Subcutaneous abdominal adipose tissue (tissue), 5 donors: ENCODE measurements around the gene LRBA.

Experiments used
- H3K27ac ChIP-seq: one replicate; pipeline ENCODE4 v1.7.0; 2013; ENCODE audit warnings: low read depth, mild to moderate bottlenecking, inconsistent platforms, low read length, moderate library complexity
- H3K27me3 ChIP-seq, 5 donors: one replicate each; pipeline ENCODE4 v1.7.0; 2013; ENCODE audit warnings: low read length in 5 of 5, inconsistent platforms in 1 of 5; ENCODE audit not compliant: control insufficient read depth in 5 of 5, insufficient read depth in 4 of 5
- H3K36me3 ChIP-seq, 5 donors: one replicate each; pipeline ENCODE4 v1.7.0; 2013; ENCODE audit warnings: low read length in 5 of 5; ENCODE audit not compliant: control insufficient read depth in 5 of 5, insufficient read depth in 5 of 5
- H3K4me1 ChIP-seq, 5 donors: one replicate each; pipeline ENCODE4 v1.7.0; 2013; ENCODE audit warnings: low read length in 5 of 5, mild to moderate bottlenecking in 3 of 5, moderate library complexity in 1 of 5; ENCODE audit not compliant: control insufficient read depth in 5 of 5, insufficient read depth in 5 of 5
- H3K4me3 ChIP-seq, 5 donors: one replicate each; pipeline ENCODE4 v1.7.0; 2013; ENCODE audit warnings: low read length in 5 of 5, low read depth in 1 of 5
- H3K9ac ChIP-seq, 5 donors: one replicate each; pipeline ENCODE4 v1.7.0; 2013; ENCODE audit warnings: low read length in 5 of 5, mild to moderate bottlenecking in 4 of 5, moderate library complexity in 3 of 5
- H3K9me3 ChIP-seq, 5 donors: one replicate each; pipeline ENCODE4 v1.7.0; 2013; ENCODE audit warnings: low read length in 5 of 5; ENCODE audit not compliant: control insufficient read depth in 5 of 5
- donor health status: healthy.
- donor health status: healthy.
- donor health status: healthy.
- donor health status: healthy.
- donor health status: healthy.

The LRBA gene

GRCh38 chr4:150650751-150651150, 364.3 kb downstream of the LRBA start:
- Histone ChIP-seq H3K9me3 (no peaks in the 10 kb centered on the region), H3K4me3 (no peak overlapping the region), H3K27ac (no peak overlapping the region), H3K9ac (no peak overlapping the region), H3K4me1 (no peaks in the 10 kb centered on the region), H3K36me3 (no peaks in the 10 kb centered on the region), H3K27me3 (no peaks in the 10 kb centered on the region)

- no peaks in the 10 kb centered on the region for H3K27me3 ChIP-seq
- no peak overlapping the region for H3K4me3 ChIP-seq
- no peaks in the 10 kb centered on the region for H3K9me3 ChIP-seq
These were observed 367.0 kb downstream of the LRBA start for GRCh38 chr4:150648123-150648522.

GRCh38 chr4:150647008-150647407, 368.1 kb downstream of the LRBA start:
- Histone ChIP-seq H3K9ac (no peak overlapping the region), H3K4me3 (no peak overlapping the region), H3K27ac (no peak overlapping the region), H3K36me3 (no peaks in the 10 kb centered on the region), H3K27me3 (no peaks in the 10 kb centered on the region), H3K4me1 (no peaks in the 10 kb centered on the region), H3K9me3 (no peaks in the 10 kb centered on the region)

More at GRCh38 chr4:150648123-150648522, 367.0 kb downstream of the LRBA start:
- Histone ChIP-seq H3K9ac (no peak overlapping the region), H3K27ac (no peak overlapping the region), H3K36me3 (no peaks in the 10 kb centered on the region), H3K4me1 (no peaks in the 10 kb centered on the region)

- Histone ChIP-seq H3K27me3 (no peaks in the 10 kb centered on the region), H3K9me3 (peaks cover 0 to 6% (median 0%) of the 10 kb centered on the region in 5 donors), H3K27ac (no peak overlapping the region), H3K36me3 (no peaks in the 10 kb centered on the region), H3K9ac (no peak overlapping the region), H3K4me3 (no peak overlapping the region), H3K4me1 (no peaks in the 10 kb centered on the region)
These were observed 373.5 kb downstream of the LRBA start for GRCh38 chr4:150641612-150642011.

GRCh38 chr4:150632639-150633038, 382.4 kb downstream of the LRBA start:
- no peaks in the 10 kb centered on the region for H3K36me3 ChIP-seq
- no peaks in the 10 kb centered on the region for H3K4me1 ChIP-seq
- H3K9me3 ChIP-seq = peaks cover 0 to 15% (median 3%) of the 10 kb centered on the region in 5 donors
- no peaks in the 10 kb centered on the region for H3K27me3 ChIP-seq
- no peak overlapping the region for H3K27ac ChIP-seq
- H3K4me3 ChIP-seq = no peak overlapping the region
- H3K9ac ChIP-seq = no peak overlapping the region

GRCh38 chr4:150628073-150628472, 387.0 kb downstream of the LRBA start:
- peaks cover 0 to 7% (median 3%) of the 10 kb centered on the region in 5 donors for H3K9me3 ChIP-seq
- no peak overlapping the region for H3K4me3 ChIP-seq
- H3K9ac ChIP-seq = no peak overlapping the region
- no peak overlapping the region for H3K27ac ChIP-seq
- H3K4me1 ChIP-seq = no peaks in the 10 kb centered on the region
- H3K36me3 ChIP-seq = no peaks in the 10 kb centered on the region
- H3K27me3 ChIP-seq = no peaks in the 10 kb centered on the region

GRCh38 chr4:150625033-150625432, 390.1 kb downstream of the LRBA start:
- H3K4me3 ChIP-seq = no peak overlapping the region
- H3K9ac ChIP-seq = no peak overlapping the region
- no peaks in the 10 kb centered on the region for H3K36me3 ChIP-seq
- no peaks in the 10 kb centered on the region for H3K9me3 ChIP-seq
- H3K27ac ChIP-seq = no peak overlapping the region
- H3K27me3 ChIP-seq = no peaks in the 10 kb centered on the region
- no peaks in the 10 kb centered on the region for H3K4me1 ChIP-seq

- Histone ChIP-seq H3K36me3 (no peaks in the 10 kb centered on the region), H3K27me3 (no peaks in the 10 kb centered on the region), H3K27ac (no peak overlapping the region), H3K9ac (no peak overlapping the region), H3K9me3 (no peaks in the 10 kb centered on the region), H3K4me3 (no peak overlapping the region), H3K4me1 (no peaks in the 10 kb centered on the region)
These were observed 391.0 kb downstream of the LRBA start for GRCh38 chr4:150624055-150624454.

- H3K27ac ChIP-seq = no peak overlapping the region
- no peaks in the 10 kb centered on the region for H3K36me3 ChIP-seq
- H3K27me3 ChIP-seq = no peaks in the 10 kb centered on the region
- no peaks in the 10 kb centered on the region for H3K9me3 ChIP-seq
- no peak overlapping the region for H3K9ac ChIP-seq
- H3K4me3 ChIP-seq = no peak overlapping the region
- no peaks in the 10 kb centered on the region for H3K4me1 ChIP-seq
These were observed 396.0 kb downstream of the LRBA start for GRCh38 chr4:150619042-150619441.

- Histone ChIP-seq H3K4me3 (no peak overlapping the region), H3K9me3 (no peaks in the 10 kb centered on the region), H3K27ac (no peak overlapping the region), H3K27me3 (no peaks in the 10 kb centered on the region), H3K36me3 (no peaks in the 10 kb centered on the region), H3K4me1 (no peaks in the 10 kb centered on the region), H3K9ac (no peak overlapping the region)
These were observed 406.0 kb downstream of the LRBA start for GRCh38 chr4:150609131-150609530.
